A673 (cell line): ENCODE results near the gene EMP2.

Source experiments
- CTCF ChIP-seq: fragments of 300-800, 200-600 bp; sonication (generic); conservative IDR thresholded peaks from 2 replicates; pipeline ENCODE4 v1.5.1; 2017; ENCODE audit warnings: low read depth, mild to moderate bottlenecking, antibody characterized with exemption, low read length, moderate library complexity, mixed read lengths
- EZH2 ChIP-seq: fragments of 200-600 bp; sonication (generic); IDR thresholded peaks from 2 replicates; pipeline ENCODE4 v1.6.1; 2017; ENCODE audit warnings: borderline replicate concordance, low read depth, mild to moderate bottlenecking, mixed read lengths, antibody characterized with exemption, low read length; ENCODE audit not compliant: poor library complexity, severe bottlenecking

- TF ChIP-seq CTCF = no peak
- TF ChIP-seq EZH2 = no peak
These were observed 26.8 kb upstream of the EMP2 start for GRCh38 chr16:10607157-10607556.
